ENCODE measurements around the gene MIB1.

DNA sequence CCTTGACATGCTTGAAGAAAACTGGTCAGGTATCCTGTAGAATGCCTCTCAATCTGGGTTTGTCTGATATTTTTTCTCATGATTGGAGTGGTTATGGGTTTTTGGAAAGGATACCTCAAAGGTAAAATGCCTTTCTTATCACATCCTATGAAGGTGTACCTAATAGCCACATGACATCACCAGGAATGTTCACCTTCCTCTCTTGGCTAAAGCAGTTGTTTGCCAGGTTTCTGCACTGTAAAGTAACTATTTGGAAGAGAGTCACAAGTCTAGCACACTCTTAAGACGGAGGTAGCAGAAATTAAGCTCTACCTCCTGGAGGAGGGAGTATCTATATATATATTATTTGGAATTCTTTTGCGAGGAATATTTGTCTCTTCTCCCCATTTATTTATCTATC lies 17.9 kb upstream of the MIB1 start:
- no peak for TF ChIP-seq POLR2AphosphoS5 (IDR thresholded peaks at IDR 0.05)
- TF ChIP-seq POLR2A (IDR thresholded peaks at IDR 0.05), result no peak

Data from breast epithelium (tissue), 3 donors.